ENCODE results near the gene DDX17.

DNA sequence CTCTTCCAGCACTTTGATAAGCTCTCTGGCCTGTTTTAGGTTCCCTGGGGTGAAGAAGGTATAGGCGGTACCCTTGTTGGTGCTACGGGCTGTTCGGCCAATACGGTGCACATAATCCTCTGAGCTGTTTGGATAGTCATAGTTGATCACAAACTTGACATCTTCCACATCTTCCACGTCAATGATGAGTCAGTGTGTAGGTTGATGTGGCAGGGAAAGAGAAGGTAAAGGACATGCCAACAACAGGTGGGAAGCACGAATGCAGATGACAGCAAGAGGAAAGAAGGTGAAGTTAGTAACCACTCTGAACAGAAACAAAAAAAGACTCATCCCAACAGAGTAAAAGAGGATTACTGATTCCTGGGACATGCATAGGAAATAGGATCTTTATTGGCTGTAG, 18.2 kb downstream of the DDX17 start:
- TF ChIP-seq, protein P1, sequence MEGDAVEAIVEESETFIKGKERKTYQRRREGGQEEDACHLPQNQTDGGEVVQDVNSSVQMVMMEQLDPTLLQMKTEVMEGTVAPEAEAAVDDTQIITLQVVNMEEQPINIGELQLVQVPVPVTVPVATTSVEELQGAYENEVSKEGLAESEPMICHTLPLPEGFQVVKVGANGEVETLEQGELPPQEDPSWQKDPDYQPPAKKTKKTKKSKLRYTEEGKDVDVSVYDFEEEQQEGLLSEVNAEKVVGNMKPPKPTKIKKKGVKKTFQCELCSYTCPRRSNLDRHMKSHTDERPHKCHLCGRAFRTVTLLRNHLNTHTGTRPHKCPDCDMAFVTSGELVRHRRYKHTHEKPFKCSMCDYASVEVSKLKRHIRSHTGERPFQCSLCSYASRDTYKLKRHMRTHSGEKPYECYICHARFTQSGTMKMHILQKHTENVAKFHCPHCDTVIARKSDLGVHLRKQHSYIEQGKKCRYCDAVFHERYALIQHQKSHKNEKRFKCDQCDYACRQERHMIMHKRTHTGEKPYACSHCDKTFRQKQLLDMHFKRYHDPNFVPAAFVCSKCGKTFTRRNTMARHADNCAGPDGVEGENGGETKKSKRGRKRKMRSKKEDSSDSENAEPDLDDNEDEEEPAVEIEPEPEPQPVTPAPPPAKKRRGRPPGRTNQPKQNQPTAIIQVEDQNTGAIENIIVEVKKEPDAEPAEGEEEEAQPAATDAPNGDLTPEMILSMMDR (IDR thresholded peaks at IDR 0.05): no peak
- no peak for TF ChIP-seq POLR2A (IDR thresholded peaks at IDR 0.05)
- no peak for TF ChIP-seq POLR2AphosphoS5 (IDR thresholded peaks at IDR 0.05)
